H1 (cell line): ENCODE data around the gene FN3KRP. TPM values are rescaled to one million over a fixed set of nuclear protein-coding genes. Genes with fewer than 3 reads are reported as not detected.
A peak's percentile ranks its signal among the peaks of the same experiment; 100 is the strongest.

Experiments
- CTCF ChIA-PET: fragments of 300-600 bp; sonication (Branson Sonifier 250); formaldehyde crosslinking; loops from one replicate; lab custom pipeline; 2021; ENCODE audit not compliant: partially characterized antibody; lab: Charles Lee
- POLR2A ChIA-PET: fragments of 300-600 bp; sonication (Branson Sonifier 250); formaldehyde crosslinking; loops from one replicate; lab custom pipeline; 2021; ENCODE audit warnings: inconsistent platforms; ENCODE audit not compliant: partially characterized antibody; lab: Charles Lee
- DNase-seq, 2 experiments: peaks; one replicate each; pipeline versions ENCODE4 v3.0.0 to v3.0.0-alpha.2; 2010 to 2022; ENCODE audit warnings: low spot score in 2 of 2, low read depth in 1 of 2, mixed read lengths in 1 of 2
- FAIRE-seq: peaks from 2 replicates; lab custom pipeline; 2011; peaks lifted over from hg19 to GRCh38; lab: Jason Lieb, UNC
- H2AFZ ChIP-seq: 2 replicates; pipeline ENCODE4 v1.8.1; 2012; ENCODE audit warnings: low read length, inconsistent platforms
- H2AK5ac ChIP-seq: 2 replicates; pipeline ENCODE4 v1.6.1; 2013; ENCODE audit warnings: low read depth, low read length
- H2BK120ac ChIP-seq: replicated peaks from 2 replicates; pipeline ENCODE3; 2013; ENCODE audit warnings: low read depth, low read length, inconsistent platforms
- H2BK12ac ChIP-seq: 2 replicates; pipeline ENCODE4 v1.6.1; 2013; ENCODE audit warnings: low read depth, low read length
- H2BK15ac ChIP-seq: 2 replicates; pipeline ENCODE4 v1.6.1; 2013; ENCODE audit warnings: low read length
- H2BK20ac ChIP-seq: 2 replicates; pipeline ENCODE4 v1.6.1; 2013; ENCODE audit warnings: low read length
- H2BK5ac ChIP-seq: 2 replicates; pipeline ENCODE4 v1.6.1; 2013; ENCODE audit warnings: low read depth, low read length
- H3K14ac ChIP-seq: 2 replicates; pipeline ENCODE4 v1.6.1; 2013; ENCODE audit warnings: inconsistent platforms; ENCODE audit not compliant: insufficient read length
- H3K18ac ChIP-seq: 2 replicates; pipeline ENCODE4 v1.6.1; 2013; ENCODE audit warnings: low read length; ENCODE audit errors: extremely low read depth
- H3K23ac ChIP-seq: 2 replicates; pipeline ENCODE4 v1.6.1; 2013; ENCODE audit warnings: inconsistent platforms; ENCODE audit not compliant: insufficient read length
- H3K23me2 ChIP-seq: 2 replicates; pipeline ENCODE4 v1.6.1; 2013; ENCODE audit warnings: low read depth, low read length
- H3K27ac ChIP-seq: 2 replicates; pipeline ENCODE4 v1.6.1; 2011; ENCODE audit warnings: low read depth, low read length, inconsistent platforms
- H3K27me3 ChIP-seq, 4 experiments: replicated peaks in 1 of 4; 1 replicate in 1 of 4; 2 replicates in 3 of 4; pipeline versions ENCODE4 v1.6.1 to v1.8.1; 2011 to 2013; ENCODE audit warnings: low read length in 3 of 4, mild to moderate bottlenecking in 3 of 4, inconsistent platforms in 2 of 4, mixed read lengths in 2 of 4, moderate library complexity in 1 of 4; ENCODE audit not compliant: control insufficient read depth in 3 of 4, insufficient read depth in 3 of 4; ENCODE audit errors: extremely low read depth in 1 of 4
- H3K36me3 ChIP-seq, 4 experiments: 2 replicates each; pipeline versions ENCODE4 v1.6.1 to v1.8.1; 2011 to 2013; ENCODE audit warnings: mild to moderate bottlenecking in 4 of 4, low read length in 3 of 4, moderate library complexity in 2 of 4, control low read depth in 1 of 4, inconsistent platforms in 1 of 4; ENCODE audit not compliant: insufficient read depth in 4 of 4, control insufficient read depth in 2 of 4
- H3K4ac ChIP-seq: replicated peaks from 2 replicates; pipeline ENCODE3; 2013; ENCODE audit warnings: low read length, low read depth, mixed read lengths, inconsistent platforms; ENCODE audit not compliant: insufficient read length
- H3K4me1 ChIP-seq, 4 experiments: replicated peaks in 1 of 4; 1 replicate in 1 of 4; 2 replicates in 3 of 4; pipeline versions ENCODE4 v1.6.1 to v1.8.1; 2011 to 2013; ENCODE audit warnings: low read length in 3 of 4, inconsistent platforms in 2 of 4, mixed read lengths in 1 of 4; ENCODE audit not compliant: insufficient read depth in 4 of 4, control insufficient read depth in 3 of 4
- H3K4me2 ChIP-seq, 2 experiments: 2 replicates each; pipeline versions ENCODE4 v1.6.1 to v1.8.1; 2011 to 2013; ENCODE audit warnings: low read depth in 2 of 2, low read length in 2 of 2, control low read depth in 1 of 2, inconsistent platforms in 1 of 2, mild to moderate bottlenecking in 1 of 2; ENCODE audit not compliant: insufficient read depth in 1 of 2
- H3K4me3 ChIP-seq, 4 experiments: fragments of 200-600, 300-600 bp in 1 of 4; sonication (generic), shearing (Covaris generic), sonication (Bioruptor Twin) in 1 of 4; 2 replicates each; pipeline versions ENCODE4 v1.5.1 to v1.8.1; 2011 to 2016; ENCODE audit warnings: low read length in 4 of 4, low read depth in 3 of 4, control low read depth in 2 of 4, inconsistent platforms in 2 of 4, mild to moderate bottlenecking in 2 of 4, mixed read lengths in 1 of 4, moderate library complexity in 1 of 4; ENCODE audit not compliant: insufficient read depth in 2 of 4; ENCODE audit errors: extremely low read depth in 1 of 4
- H3K56ac ChIP-seq: replicated peaks from 2 replicates; pipeline ENCODE3; 2013; ENCODE audit warnings: low read depth, mild to moderate bottlenecking, mixed read lengths, low read length, inconsistent platforms; ENCODE audit not compliant: insufficient read length
- H3K79me1 ChIP-seq: 2 replicates; pipeline ENCODE4 v1.6.1; 2013; ENCODE audit warnings: low read depth, low read length, control low read depth
- H3K79me2 ChIP-seq, 2 experiments: 2 replicates each; pipeline versions ENCODE4 v1.6.1 to v1.8.1; 2012 to 2013; ENCODE audit warnings: low read length in 2 of 2, mild to moderate bottlenecking in 2 of 2, inconsistent platforms in 1 of 2; ENCODE audit not compliant: insufficient read depth in 2 of 2, control insufficient read depth in 1 of 2
- H3K9ac ChIP-seq, 4 experiments: replicated peaks in 1 of 4; 1 replicate in 1 of 4; 2 replicates in 3 of 4; pipeline versions ENCODE4 v1.6.1 to v1.8.1; 2011 to 2013; ENCODE audit warnings: low read depth in 3 of 4, low read length in 3 of 4, control low read depth in 2 of 4, mild to moderate bottlenecking in 2 of 4, moderate library complexity in 2 of 4, inconsistent platforms in 1 of 4; ENCODE audit errors: extremely low read depth in 1 of 4
- H3K9me3 ChIP-seq, 2 experiments: 2 replicates each; pipeline versions ENCODE4 v1.6.1 to v1.8.1; 2012 to 2013; ENCODE audit warnings: mild to moderate bottlenecking in 2 of 2, moderate library complexity in 2 of 2, control low read depth in 1 of 2, inconsistent platforms in 1 of 2, low read depth in 1 of 2, low read length in 1 of 2, mixed read lengths in 1 of 2; ENCODE audit not compliant: insufficient read depth in 2 of 2
- H4K20me1 ChIP-seq, 2 experiments: replicated peaks in 1 of 2; 2 replicates each; pipeline versions ENCODE3 to v1.8.1; 2011 to 2013; ENCODE audit warnings: inconsistent platforms in 2 of 2, low read length in 2 of 2, mild to moderate bottlenecking in 1 of 2; ENCODE audit not compliant: insufficient read depth in 2 of 2, control insufficient read depth in 1 of 2
- H4K5ac ChIP-seq: 2 replicates; pipeline ENCODE4 v1.6.1; 2013; ENCODE audit warnings: low read length, low read depth, mixed read lengths, inconsistent platforms; ENCODE audit not compliant: insufficient read length
- H4K8ac ChIP-seq: 2 replicates; pipeline ENCODE4 v1.8.0; 2013; ENCODE audit warnings: mild to moderate bottlenecking, moderate library complexity, low read length, inconsistent platforms; ENCODE audit not compliant: insufficient read depth; ENCODE audit errors: extremely low read depth
- H4K91ac ChIP-seq: replicated peaks from 2 replicates; pipeline ENCODE3; 2013; ENCODE audit warnings: low read length, mixed read lengths, inconsistent platforms; ENCODE audit not compliant: insufficient read length
- ATF3 ChIP-seq: IDR thresholded peaks from 2 replicates; pipeline ENCODE4 v1.6.1; 2011; ENCODE audit warnings: low read depth, mild to moderate bottlenecking, low read length; ENCODE audit not compliant: insufficient read depth
- CTCF ChIP-seq, 3 experiments: IDR thresholded peaks; 1 replicate in 2 of 3; 2 replicates in 1 of 3; pipeline versions ENCODE4 v1.5.1 to v1.6.1; 2011; ENCODE audit warnings: low read length in 3 of 3, mild to moderate bottlenecking in 3 of 3, inconsistent platforms in 2 of 3, low read depth in 1 of 3, moderate library complexity in 1 of 3; ENCODE audit not compliant: insufficient read depth in 1 of 3; ENCODE audit errors: control extremely low read depth in 1 of 3
- HDAC6 ChIP-seq: IDR thresholded peaks from one replicate; pipeline ENCODE4 v1.7.1; 2012; ENCODE audit warnings: low read depth, mild to moderate bottlenecking, inconsistent platforms, low read length, moderate library complexity
- RAD21 ChIP-seq, 2 experiments: IDR thresholded peaks in 1 of 2; conservative IDR thresholded peaks in 1 of 2; 2 replicates each; pipeline ENCODE4 v1.6.1; 2011; ENCODE audit warnings: low read depth in 2 of 2, low read length in 2 of 2, improper control_type of control experiment in 1 of 2, inconsistent platforms in 1 of 2, mild to moderate bottlenecking in 1 of 2, moderate library complexity in 1 of 2
- RNF2 ChIP-seq: fragments of 200-900, 300-1000 bp; sonication (generic); IDR thresholded peaks from 2 replicates; pipeline ENCODE4 v1.7.1; 2016; ENCODE audit warnings: borderline replicate concordance, low read depth, mild to moderate bottlenecking, antibody characterized with exemption, low read length; ENCODE audit not compliant: poor library complexity, severe bottlenecking; ENCODE audit errors: missing control alignments
- WGBS, 2 experiments: shearing (Covaris generic) in 1 of 2; methylation state at CpG; one replicate each; pipeline versions ENCODE4 v1.1.6 to v1.1.7; 2013 to 2015; ENCODE audit warnings: low lambda C conversion rate in 2 of 2, mixed read lengths in 2 of 2, inconsistent platforms in 1 of 2, low coverage in 1 of 2, missing lambda C conversion rate in 1 of 2; ENCODE audit not compliant: insufficient replicate concordance in 2 of 2, insufficient coverage in 1 of 2, insufficient read length in 1 of 2; ENCODE audit errors: extremely low coverage in 1 of 2, missing lambda C conversion rate in 1 of 2; 5-methylcytosine and 5-hydroxymethylcytosine counted together
- polyA plus RNA-seq, 7 experiments: library from polyadenylated mRNA; depleted of rRNA in 3 of 7; stranded (reverse) in 5 of 7; unstranded in 2 of 7; fragments of >200 nt in 5 of 7; fragments of 200-250 nt in 2 of 7; gene quantifications; 1 replicate in 5 of 7; 2 replicates in 1 of 7; 4 replicates in 1 of 7; pipeline versions ENCODE4 v1.2.1 to v1.2.3, GENCODE V29; 2011 to 2013; ENCODE audit warnings: missing spikeins in 2 of 7, mixed read lengths in 2 of 7
- total RNA-seq: library from RNA; stranded (reverse); fragmentation: NEBNext Ultra II Directional; extraction: Animal tissue kit (Norgen Biotek cat#: 25700); gene quantifications from 2 replicates; pipeline ENCODE4 v1.2.1, GENCODE V29; 2021

Gene FN3KRP
- total and polyA plus RNA-seq, 2 of the 8 experiments (the other 6 are each of a cell fraction or from before 2014, with no cell fraction given), result 18.1 to 21.4 TPM

GRCh38 chr17:82679586-82680465 is 36.7 kb upstream of the FN3KRP start:
- H3K79me2 ChIP-seq, result no peaks in the 10 kb centered on the region
- H3K23ac ChIP-seq, result no peak overlapping the region
- no peaks in the 10 kb centered on the region for H3K79me1 ChIP-seq
- no peak overlapping the region for H3K18ac ChIP-seq
- H2BK120ac ChIP-seq, result no peak overlapping the region
- peaks cover 2% of the 10 kb centered on the region in 2 experiments; a peak in 2 of 4 replicates for H3K9me3 ChIP-seq
- no peak overlapping the region for H3K9ac ChIP-seq
- H3K27me3 ChIP-seq, result no peaks in the 10 kb centered on the region
- H3K4ac ChIP-seq, result no peak overlapping the region
- ChIA-PET CTCF (interaction anchor here (0.6 to 6.5 kb wide), 18 partner anchors 9 to 189 kb away, joined by 3 to 50 read pairs (median 6); no protein-coding TSS in a partner anchor), POLR2A (interaction anchor here (1.0 to 1.6 kb wide), 2 partner anchors 36 to 88 kb away, joined by 3 to 4 read pairs; partner anchors contain the start of gene FN3KRP)
- peaks cover 0 to 2% of the 10 kb centered on the region in 2 experiments for H4K20me1 ChIP-seq
- no peak overlapping the region for H4K5ac ChIP-seq
- no peak overlapping the region for H3K4me2 ChIP-seq
- no peak overlapping the region for H2BK20ac ChIP-seq
- H2BK12ac ChIP-seq, result no peak overlapping the region
- H3K14ac ChIP-seq, result no peak overlapping the region
- no peak overlapping the region for H2BK15ac ChIP-seq
- no peak overlapping the region for H3K56ac ChIP-seq
- no peak for FAIRE-seq
- no peak overlapping the region for H3K27ac ChIP-seq
- H2AK5ac ChIP-seq, result peak overlapping the region; percentile 95; the same call in 1 of the 2 replicates
- H2BK5ac ChIP-seq, result no peak overlapping the region
- H4K91ac ChIP-seq, result no peak overlapping the region
- no peak overlapping the region for H4K8ac ChIP-seq
- DNase-seq, result no peak
- no peak overlapping the region for H2AFZ ChIP-seq
- no peak overlapping the region for H3K4me3 ChIP-seq
- 87% methylated on average over 28 of the region's 28 CpGs; no CpG with 5 or more reads in 1 of the 2 experiments for WGBS, 2 experiments
- no peaks in the 10 kb centered on the region for H3K36me3 ChIP-seq
- H3K4me1 ChIP-seq, result no peaks in the 10 kb centered on the region; a peak in 1 of 7 replicates
- no peaks in the 10 kb centered on the region for H3K23me2 ChIP-seq
- TF ChIP-seq RAD21 (IDR thresholded peaks at IDR 0.05 in 1 of 2, conservative IDR thresholded peaks at IDR 0.05 in 1 of 2; ENCODE audit: low read depth in 2 of 2, low read length in 2 of 2) (peak; percentile 74 to 79), ATF3 (no peak), CTCF (IDR thresholded peaks at IDR 0.05; ENCODE audit: control extremely low read depth in 1 of 3, insufficient read depth in 1 of 3, low read depth in 1 of 3, low read length in 3 of 3) (peak; percentile 61 to 70 (median 70)), RNF2 (no peak), HDAC6 (no peak)
